GM18505 (cell line): Measurements from ENCODE around the gene FHOD3.

ENCODE experiments used
- ATAC-seq: cut with Tn5 transposase; IDR thresholded peaks from one replicate; pipeline ENCODE4 v1.9.1; 2021; ENCODE audit not compliant: unreplicated experiment
- POLR2A ChIP-seq: IDR thresholded peaks from 4 replicates; pipeline ENCODE4 v1.6.1; 2011; ENCODE audit warnings: borderline replicate concordance; ENCODE audit not compliant: insufficient read depth, insufficient read length; ENCODE audit errors: extremely low read depth

Gene FHOD3

DNA sequence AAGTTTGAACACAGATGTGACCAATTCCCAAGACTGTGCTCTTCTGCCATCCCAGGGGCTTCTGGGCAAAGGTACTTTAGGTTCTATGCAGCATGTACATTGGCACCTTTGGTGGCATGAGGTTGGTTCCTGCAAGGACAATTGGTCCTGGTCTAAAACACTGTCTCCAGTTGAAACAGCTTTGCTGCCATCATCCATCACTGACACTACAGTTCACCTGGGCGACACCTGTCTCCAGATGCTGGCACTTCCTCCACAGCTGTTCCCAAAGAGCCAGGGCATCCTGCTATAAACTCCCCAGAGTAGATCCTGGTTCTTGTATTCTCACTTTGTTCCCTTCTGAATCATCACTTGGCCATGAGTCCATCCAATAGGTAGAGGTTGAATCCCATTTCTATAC, 60.6 kb downstream of the FHOD3 start:
- TF ChIP-seq POLR2A, result no peak
- no peak for ATAC-seq

DNA sequence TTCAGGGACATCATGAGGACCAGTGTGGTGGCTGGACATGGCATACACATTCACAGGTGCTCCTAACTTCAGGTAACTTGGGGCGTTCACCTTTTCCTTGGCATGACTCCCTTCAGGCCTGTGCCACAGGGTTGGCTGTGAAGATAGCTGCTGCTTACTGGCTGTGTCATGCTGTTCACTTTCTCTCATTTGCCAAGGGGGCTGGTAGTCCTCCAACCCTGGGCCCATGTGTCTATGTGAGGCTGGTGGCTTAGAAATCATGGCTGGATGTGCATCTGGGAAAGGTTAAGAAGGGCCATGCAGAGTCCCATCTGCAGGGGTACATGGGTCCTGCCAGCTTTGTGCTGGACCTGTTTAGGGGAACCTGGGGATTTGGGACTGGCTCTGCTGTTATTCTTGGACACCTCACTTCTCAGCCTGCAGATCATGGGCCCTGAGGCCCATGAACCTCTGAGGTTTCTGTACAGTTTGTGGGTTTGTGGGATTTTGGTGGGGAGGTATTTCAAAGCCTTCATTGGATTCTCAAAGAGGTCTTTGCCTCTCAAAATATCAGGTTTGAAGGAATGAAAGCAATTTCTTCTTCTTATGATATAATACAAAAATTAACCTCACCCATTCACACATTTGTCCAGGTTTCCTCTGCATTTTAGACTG, 62.9 kb downstream of the FHOD3 start:
- TF ChIP-seq POLR2A, result no peak
- ATAC-seq, result no peak

GRCh38 chr18:36364911-36365624, 67.6 kb downstream of the FHOD3 start:
- TF ChIP-seq POLR2A, result no peak

GRCh38 chr18:36365836-36366775, 68.6 kb downstream of the FHOD3 start:
- ATAC-seq, result no peak
- TF ChIP-seq POLR2A, result no peak

More at GRCh38 chr18:36364911-36365624, 67.6 kb downstream of the FHOD3 start:
- ATAC-seq, result no peak

DNA sequence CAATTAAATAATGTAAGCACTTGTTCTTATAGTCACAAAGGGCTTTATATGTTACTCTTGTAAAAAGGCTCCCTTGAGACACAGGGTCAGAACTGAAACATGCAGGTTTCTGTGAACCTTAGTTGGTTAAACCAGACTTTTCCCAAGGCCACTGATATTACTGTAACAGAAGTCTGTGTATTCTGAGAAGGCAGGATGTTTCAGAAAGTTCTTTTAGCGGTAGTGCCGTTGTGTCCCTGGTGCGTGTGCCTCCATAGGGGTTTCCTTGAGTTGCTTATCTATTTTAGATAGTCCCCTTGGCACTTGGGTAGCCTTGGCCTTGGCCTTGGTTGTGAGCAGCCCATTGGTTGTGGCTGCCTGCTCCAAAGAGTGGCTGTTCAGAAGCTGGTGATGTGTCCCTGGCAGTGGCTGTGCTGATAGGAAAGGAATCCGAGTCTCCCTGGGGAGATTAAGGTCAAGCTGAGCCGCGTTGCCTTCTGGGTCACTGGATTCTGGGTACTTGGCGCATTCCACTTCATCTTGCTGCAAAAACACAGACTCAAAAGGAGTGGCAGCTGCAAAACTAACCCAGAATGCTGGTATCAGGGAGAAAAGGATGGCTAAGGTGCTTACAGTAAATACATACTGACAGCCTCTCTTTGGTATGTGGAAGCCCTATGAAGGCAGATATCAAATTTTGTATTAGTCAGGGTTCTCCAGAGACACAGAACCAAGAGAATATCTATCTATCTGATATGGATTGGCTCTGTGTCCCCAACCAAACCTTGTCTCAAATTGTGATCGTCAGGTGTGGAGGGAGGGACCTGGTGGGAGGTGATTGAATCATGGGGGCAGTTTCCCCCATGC, 69.7 kb downstream of the FHOD3 start:
- no peak for TF ChIP-seq POLR2A
- ATAC-seq, result no peak

DNA sequence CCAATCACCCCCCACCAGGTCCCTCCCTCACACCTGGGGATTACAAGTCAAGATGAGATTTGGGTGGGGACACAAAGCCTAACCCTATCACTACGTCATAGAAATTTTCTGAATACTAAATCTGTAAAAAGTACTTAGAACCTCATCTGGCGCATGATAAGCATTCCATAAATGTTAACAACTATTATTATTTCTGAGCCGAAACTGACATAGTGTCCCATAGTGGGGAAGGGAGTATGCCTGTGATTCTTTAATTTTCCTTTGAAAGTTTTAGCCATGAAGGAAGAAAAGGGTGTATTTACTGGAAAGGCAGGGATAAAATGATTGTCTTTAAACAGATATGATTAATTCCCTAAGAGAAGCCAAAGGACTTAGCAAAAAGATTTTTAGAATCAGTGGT, 71.4 kb downstream of the FHOD3 start:
- no peak for TF ChIP-seq POLR2A
- ATAC-seq, result no peak

DNA sequence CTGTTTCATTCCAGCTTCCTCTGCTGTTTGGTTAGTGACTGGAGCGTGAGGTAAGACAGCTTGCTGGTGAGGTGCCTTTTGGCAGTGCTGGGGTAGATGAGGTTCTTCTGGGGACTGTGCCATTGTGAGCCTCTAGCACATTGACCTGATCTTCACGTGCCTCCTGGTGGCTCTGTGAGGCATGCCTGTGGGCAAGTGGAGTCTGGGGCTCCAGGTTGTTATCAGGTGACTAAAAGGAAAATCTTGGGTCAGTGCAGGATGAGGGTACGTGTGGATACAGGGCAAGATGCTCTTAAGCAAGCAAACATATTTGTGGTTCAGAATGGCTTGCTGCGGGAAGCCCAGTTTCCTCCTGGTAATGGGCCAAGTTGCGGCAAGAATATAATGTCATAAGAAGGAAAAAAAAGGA, 75.4 kb downstream of the FHOD3 start:
- TF ChIP-seq POLR2A, result no peak
- ATAC-seq, result no peak

DNA sequence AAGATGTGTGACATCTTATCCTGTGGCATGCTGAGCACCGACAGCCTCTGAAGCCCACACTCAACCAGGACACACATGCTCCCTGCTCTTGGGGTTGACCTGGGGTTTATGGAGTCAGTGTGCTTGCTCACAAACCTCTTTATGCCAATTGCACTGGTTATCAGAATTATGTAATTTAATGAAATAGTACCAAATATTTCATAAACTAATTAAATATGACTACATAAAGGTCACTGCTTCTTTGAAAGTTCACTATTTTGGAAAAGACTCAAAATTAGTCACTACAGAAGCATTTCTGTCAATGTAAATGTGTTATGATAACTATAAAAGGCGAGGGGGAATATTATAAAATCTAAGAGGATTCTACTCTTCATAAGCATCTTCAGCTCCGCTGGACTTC, 76.7 kb downstream of the FHOD3 start:
- TF ChIP-seq POLR2A, result no peak

DNA sequence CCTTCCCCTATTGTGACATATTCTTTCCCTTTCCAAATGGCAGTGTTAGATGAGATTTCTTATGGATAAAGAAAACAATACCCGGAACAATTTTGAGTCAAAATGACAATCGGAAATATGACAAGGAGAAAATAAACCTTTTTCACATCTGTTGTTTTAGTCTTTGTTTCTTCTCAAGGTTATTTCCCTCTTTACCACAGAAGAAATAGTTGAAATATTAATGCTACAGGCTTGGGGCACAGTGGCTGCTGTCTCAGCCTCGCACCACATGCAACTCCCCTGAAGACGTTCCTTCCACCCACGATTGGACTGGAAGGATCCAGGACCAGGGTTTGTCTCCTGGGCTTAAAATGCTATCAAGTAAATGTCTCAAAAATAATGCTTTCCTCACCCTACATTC, 77.6 kb downstream of the FHOD3 start:
- no peak for TF ChIP-seq POLR2A
- ATAC-seq, result no peak

More for the DNA sequence above, 76.7 kb downstream of the FHOD3 start:
- ATAC-seq, result no peak

DNA sequence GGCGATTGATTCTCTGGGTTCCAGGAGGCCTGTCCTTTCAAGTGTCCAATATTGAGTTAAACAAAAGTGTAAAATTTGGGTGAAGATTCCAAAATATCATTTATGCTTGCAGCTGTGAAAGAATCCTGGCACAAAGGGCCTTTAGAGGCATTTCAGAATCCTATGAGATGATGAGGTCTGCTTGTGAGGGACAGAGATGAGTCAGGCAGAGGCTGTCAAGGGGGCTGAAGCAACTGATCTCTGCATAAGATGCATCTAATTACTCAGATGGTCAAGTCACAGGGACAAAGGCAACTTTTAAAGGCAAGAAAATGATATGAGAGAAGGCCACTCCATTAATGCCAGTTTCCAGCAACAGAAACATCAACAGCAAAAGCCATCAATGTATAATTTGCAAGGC, 78.8 kb downstream of the FHOD3 start:
- ATAC-seq, result no peak
- no peak for TF ChIP-seq POLR2A

DNA sequence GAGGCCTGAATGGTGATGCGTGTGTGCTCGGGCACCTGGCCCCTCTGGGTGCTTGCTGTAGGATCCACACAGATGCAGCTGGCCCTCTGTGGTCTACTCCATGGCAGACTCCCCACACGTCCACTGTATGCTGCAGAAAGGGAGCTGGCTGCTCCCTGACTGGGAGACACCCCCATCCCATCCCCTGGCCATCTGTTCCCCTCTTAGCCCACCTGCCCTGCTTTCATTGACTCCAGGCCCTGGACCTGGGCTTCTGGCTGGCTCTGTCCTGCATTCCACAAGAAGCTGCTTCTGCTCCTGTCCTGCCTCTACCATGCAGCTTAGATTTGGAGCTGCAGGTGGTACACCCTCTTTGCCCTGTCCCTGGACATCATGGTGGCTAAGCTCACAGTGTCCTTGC, 80.1 kb downstream of the FHOD3 start:
- no peak for TF ChIP-seq POLR2A
- no peak for ATAC-seq

GRCh38 chr18:36378205-36378604, 80.7 kb downstream of the FHOD3 start:
- no peak for ATAC-seq
- TF ChIP-seq POLR2A, result no peak
